Activated naive CD8-positive, alpha-beta T cell treated with anti-CD3 and anti-CD28 coated beads, Interleukin-2, amount 50 U/mL, for 16 hours (primary cell): ENCODE results near the gene ACOT7.
A peak's percentile ranks its signal among the peaks of the same experiment; 100 is the strongest.

Experiments used
- DNase-seq: peaks from one replicate; pipeline ENCODE4 v3.0.0-alpha.2; 2020; ENCODE audit warnings: low read depth, low spot score

Gene ACOT7

GRCh38 chr1:6248932-6249738 is 144.4 kb downstream of the ACOT7 start:
- DNase-seq, result no peak

GRCh38 chr1:6248161-6248776 is 145.3 kb downstream of the ACOT7 start:
- no peak for DNase-seq

- no peak for DNase-seq
These were observed 145.9 kb downstream of the ACOT7 start for GRCh38 chr1:6247651-6248050.

GRCh38 chr1:6246497-6247467 is 146.8 kb downstream of the ACOT7 start:
- peak; percentile 61 for DNase-seq

GRCh38 chr1:6245869-6246496 is 147.6 kb downstream of the ACOT7 start:
- DNase-seq, result no peak

GRCh38 chr1:6245086-6245868 is 148.3 kb downstream of the ACOT7 start:
- peak; percentile 59 for DNase-seq

- DNase-seq, result no peak
These were observed 149.0 kb downstream of the ACOT7 start for GRCh38 chr1:6244401-6245049.

- DNase-seq, result no peak
These were observed 149.6 kb downstream of the ACOT7 start, which contains the start of gene HES3 for GRCh38 chr1:6243993-6244392. HES3 (plus strand) TSS chr1:6244179; CDS start chr1:6244366, 187 bp downstream.

GRCh38 chr1:6243053-6243834 is 150.3 kb downstream of the ACOT7 start:
- no peak for DNase-seq

- DNase-seq, result no peak
These were observed 151.5 kb downstream of the ACOT7 start for GRCh38 chr1:6241887-6242740.

GRCh38 chr1:6241107-6241886 is 152.3 kb downstream of the ACOT7 start:
- no peak for DNase-seq

GRCh38 chr1:6239950-6240768 is 153.4 kb downstream of the ACOT7 start:
- DNase-seq, result no peak

- DNase-seq, result no peak
These were observed 154.3 kb downstream of the ACOT7 start for GRCh38 chr1:6239213-6239752.

- no peak for DNase-seq
These were observed 156.5 kb downstream of the ACOT7 start for GRCh38 chr1:6237093-6237492.

GRCh38 chr1:6235296-6235677 is 158.3 kb downstream of the ACOT7 start:
- DNase-seq, result no peak

GRCh38 chr1:6234502-6235295 is 158.9 kb downstream of the ACOT7 start:
- no peak for DNase-seq
